NCI-H748 treated with DMSO at 0.1 percent for 48 hours (cell line): ENCODE results near the gene RPS6KC1.

ENCODE experiments used
- DNase-seq: peaks from one replicate; lab custom pipeline; 2025; lab: John Stamatoyannopoulos, UW

RPS6KC1 gene

GRCh38 chr1:213231795-213232231 is 180.8 kb downstream of the RPS6KC1 start:
- DNase-seq: peak; percentile 50

GRCh38 chr1:213242883-213243282 is 191.8 kb downstream of the RPS6KC1 start:
- DNase-seq: no peak

- DNase-seq: peak; percentile 53
Observed at GRCh38 chr1:213244664-213245091, 193.6 kb downstream of the RPS6KC1 start.

- DNase-seq: no peak
Observed at GRCh38 chr1:213245260-213245910, 194.3 kb downstream of the RPS6KC1 start.

GRCh38 chr1:213247038-213247437 is 196.0 kb downstream of the RPS6KC1 start:
- DNase-seq: no peak

- DNase-seq: no peak
Observed at GRCh38 chr1:213249395-213249794, 198.4 kb downstream of the RPS6KC1 start.

GRCh38 chr1:213250041-213250440 is 199.0 kb downstream of the RPS6KC1 start:
- no peak for DNase-seq

- no peak for DNase-seq
Observed at GRCh38 chr1:213250446-213250845, 199.4 kb downstream of the RPS6KC1 start.

GRCh38 chr1:213251972-213252371 is 200.9 kb downstream of the RPS6KC1 start:
- no peak for DNase-seq

GRCh38 chr1:213256438-213257087 is 205.5 kb downstream of the RPS6KC1 start:
- no peak for DNase-seq

- no peak for DNase-seq
Observed at GRCh38 chr1:213260311-213261075, 209.5 kb downstream of the RPS6KC1 start.

GRCh38 chr1:213264531-213264930 is 213.5 kb downstream of the RPS6KC1 start:
- DNase-seq: no peak

GRCh38 chr1:213266983-213267772 is 216.1 kb downstream of the RPS6KC1 start:
- no peak for DNase-seq

GRCh38 chr1:213268221-213268620 is 217.2 kb downstream of the RPS6KC1 start:
- no peak for DNase-seq

GRCh38 chr1:213269829-213270228 is 218.8 kb downstream of the RPS6KC1 start:
- DNase-seq: no peak

GRCh38 chr1:213273546-213273945 is 222.5 kb downstream of the RPS6KC1 start:
- no peak for DNase-seq

- no peak for DNase-seq
Observed at GRCh38 chr1:213274140-213274539, 223.1 kb downstream of the RPS6KC1 start.

GRCh38 chr1:213275293-213275692 is 224.3 kb downstream of the RPS6KC1 start:
- DNase-seq: no peak

GRCh38 chr1:213276236-213276635 is 225.2 kb downstream of the RPS6KC1 start:
- DNase-seq: no peak

- DNase-seq: no peak
Observed at GRCh38 chr1:213277036-213277435, 226.0 kb downstream of the RPS6KC1 start.

GRCh38 chr1:213279410-213279809 is 228.4 kb downstream of the RPS6KC1 start:
- DNase-seq: no peak

- DNase-seq: no peak
Observed at GRCh38 chr1:213281640-213282301, 230.7 kb downstream of the RPS6KC1 start.
